Ramos (cell line): Measurements from ENCODE around the gene RNF112.

Experiments used
- in situ Hi-C: fragments of 300-500 bp; cut with MboI; formaldehyde crosslinking; loops from one replicate; pipeline ENCODE4 v1.14.3; 2022; ENCODE audit warnings: low sequenced_read_pairs; ENCODE audit not compliant: unreplicated experiment

The RNF112 gene

DNA sequence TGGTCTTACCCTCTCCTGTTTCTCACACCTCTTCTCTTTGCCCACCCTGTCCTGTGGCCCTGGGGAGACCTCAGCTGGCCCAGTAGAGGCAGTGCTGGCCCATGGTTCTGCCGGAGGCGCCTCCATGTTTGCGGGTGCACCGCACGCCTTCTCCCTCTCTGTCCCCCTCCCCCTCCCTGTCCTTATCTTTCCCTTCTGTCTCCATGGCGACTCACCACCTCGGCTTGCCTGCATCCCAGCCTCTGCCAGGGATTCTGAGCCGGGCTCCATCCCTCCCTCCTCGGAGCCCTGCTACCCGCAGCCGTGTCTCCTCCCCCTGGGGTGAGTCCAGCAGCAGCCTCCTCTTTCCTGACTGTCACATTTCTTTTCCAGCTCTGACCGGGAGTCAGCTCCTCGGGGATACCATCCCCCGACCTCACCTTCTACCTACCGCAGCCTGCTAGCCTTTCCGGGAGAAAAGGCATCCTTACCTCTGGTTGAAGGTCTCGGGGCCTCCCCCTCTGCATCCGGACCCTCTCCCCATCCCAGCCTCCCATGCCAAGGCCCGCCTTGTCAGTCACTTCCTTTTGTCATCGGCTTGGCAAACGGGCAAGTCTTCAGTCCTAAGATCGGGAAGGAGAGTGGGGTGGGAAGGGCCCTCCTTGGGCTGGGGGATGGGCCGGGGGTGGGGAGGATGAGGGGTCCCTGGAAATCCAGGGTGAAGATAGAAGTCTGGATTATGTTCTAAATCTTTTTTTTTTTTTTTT is at the start of gene RNF112:
RNF112 (plus strand) TSS at position 358 of the 746 bp plus-strand sequence; CDS start at position 535, 177 bp downstream.
- in situ Hi-C loops: no loop called here

GRCh38 chr17:19361326-19361725 is 49.7 kb upstream of the RNF112 start:
- in situ Hi-C loops: loop anchor here (10.0 kb wide), 2 partner anchors 93 to 403 kb away; no protein-coding TSS in a partner anchor

DNA sequence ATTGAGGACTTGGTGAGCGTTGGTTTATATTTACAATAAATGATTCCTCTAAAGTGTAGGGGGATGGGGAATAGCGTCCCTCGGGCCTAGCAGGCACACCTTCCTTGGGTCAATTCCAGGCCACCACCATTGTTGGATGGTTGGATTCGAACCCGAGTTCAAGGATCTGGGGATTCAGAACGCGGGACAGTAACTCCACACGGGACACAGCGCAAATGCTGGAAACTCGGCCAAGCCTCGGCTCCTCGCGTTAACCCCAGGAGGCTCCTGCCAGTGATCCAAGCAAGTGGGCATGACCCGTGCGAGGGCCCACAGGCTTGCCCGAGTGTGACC is 49.1 kb upstream of the RNF112 start:
- in situ Hi-C loops: loop anchor here (10.0 kb wide), 2 partner anchors 93 to 403 kb away; no protein-coding TSS in a partner anchor

GRCh38 chr17:19362277-19363113 is 48.5 kb upstream of the RNF112 start, which contains the start of gene B9D1:
TSS of gene B9D1 (minus strand) at chr17:19362723. CDS start at chr17:19362569, 154 bp downstream.
- in situ Hi-C loops: loop anchor here (10.0 kb wide), 2 partner anchors 92 to 402 kb away; no protein-coding TSS in a partner anchor

DNA sequence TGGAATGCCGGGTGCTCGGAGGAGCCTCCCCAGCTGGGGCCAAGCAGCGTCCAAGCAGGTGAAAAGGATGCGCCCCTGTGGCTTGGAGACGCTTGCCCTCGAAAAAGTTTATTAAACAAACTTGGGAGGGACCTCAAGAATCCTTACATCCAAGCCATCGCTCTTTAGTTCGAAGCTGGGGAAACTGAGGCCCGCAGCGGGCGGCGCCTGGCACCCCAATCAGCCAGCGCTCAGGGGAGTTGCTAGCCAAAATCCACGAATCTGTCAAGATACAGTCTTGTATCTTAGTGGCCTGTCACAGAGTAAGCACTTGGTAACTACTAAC is 48.0 kb upstream of the RNF112 start:
- in situ Hi-C loops: loop anchor here (10.0 kb wide), 2 partner anchors 92 to 402 kb away; no protein-coding TSS in a partner anchor

DNA sequence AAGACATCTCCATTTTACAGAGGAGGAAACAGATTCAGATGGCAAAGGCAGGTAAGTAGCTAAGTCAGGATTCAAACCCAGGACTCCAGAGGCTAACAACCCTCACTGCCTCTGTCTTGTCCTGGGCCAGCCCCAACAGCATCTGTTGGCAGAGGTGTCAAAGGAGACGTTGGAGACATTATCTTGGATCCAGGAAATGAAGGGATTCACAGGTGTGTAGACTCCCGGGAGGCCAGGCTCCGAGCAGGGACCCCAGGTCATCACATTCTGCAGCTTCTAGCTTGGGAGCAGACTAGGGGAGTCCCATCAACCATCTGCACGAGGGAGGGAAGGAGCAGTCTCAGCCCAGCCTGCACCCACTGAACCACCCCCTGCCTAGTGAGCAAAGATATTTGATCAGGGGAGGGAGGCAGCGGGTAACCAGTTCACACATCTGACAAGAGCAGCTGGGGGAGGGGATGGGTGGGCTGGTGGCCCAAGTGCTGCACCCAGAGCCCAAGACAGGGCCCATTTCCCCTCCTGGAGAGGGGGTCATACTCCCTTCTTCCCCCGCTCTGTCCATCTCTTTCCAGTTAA is 47.5 kb upstream of the RNF112 start:
- in situ Hi-C loops: loop anchor here (10.0 kb wide), 2 partner anchors 91 to 401 kb away; no protein-coding TSS in a partner anchor

DNA sequence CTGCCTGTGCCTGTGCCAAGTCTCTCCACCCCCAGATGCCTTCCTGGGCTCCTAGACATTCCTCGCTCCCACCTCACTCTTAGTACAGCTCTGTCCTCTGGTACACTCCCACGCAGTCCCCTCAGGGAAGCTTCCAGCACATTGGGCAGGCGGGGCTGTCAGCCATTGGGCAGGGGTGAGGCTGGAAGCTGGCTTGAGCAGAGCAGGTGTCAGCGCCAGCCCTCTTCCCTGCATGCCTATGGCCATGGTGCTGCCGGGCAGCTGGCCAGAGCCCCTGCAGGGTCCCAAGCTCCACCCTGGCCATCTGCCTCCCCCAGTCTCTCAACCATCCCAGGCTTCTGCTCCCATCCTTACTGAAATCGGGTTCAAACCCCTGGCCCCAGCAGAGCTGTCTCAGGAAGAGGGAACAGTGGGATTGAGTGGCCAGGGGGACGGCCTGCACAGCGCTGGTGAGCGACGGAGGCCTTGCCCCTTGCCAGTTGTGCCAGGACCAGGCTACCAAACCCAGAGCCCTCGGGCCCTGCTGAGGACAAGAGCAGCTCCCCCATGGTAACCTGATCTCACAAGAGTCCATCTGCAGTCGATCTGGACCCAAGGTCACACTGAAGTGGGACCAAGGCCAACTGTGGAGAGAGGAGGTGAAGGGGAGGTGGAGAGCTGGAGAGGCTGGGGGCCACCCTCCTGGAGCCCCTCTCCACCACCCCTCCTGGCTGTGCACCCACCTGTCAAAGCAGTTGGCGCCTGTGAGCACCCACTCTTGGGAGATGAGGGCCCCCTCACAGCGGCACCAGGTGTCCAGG is 46.1 kb upstream of the RNF112 start:
- in situ Hi-C loops: loop anchor here (10.0 kb wide), 2 partner anchors 90 to 400 kb away; no protein-coding TSS in a partner anchor

DNA sequence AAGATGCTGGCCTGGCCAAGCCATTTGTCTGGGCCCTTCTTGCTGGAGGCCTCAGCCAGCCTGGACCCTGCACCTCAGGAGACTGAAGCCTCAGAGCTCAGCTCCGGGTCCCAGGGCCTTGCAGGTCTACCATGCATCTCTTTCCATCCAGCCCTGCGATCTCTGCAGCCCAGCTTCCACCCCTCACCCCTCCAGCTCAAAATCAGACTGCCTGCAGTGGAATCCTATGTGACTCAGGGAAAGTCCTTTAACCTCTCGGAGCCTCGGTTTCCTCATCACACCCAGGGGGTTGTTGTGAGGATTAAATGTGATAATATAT is 45.6 kb upstream of the RNF112 start:
- in situ Hi-C loops: loop anchor here (10.0 kb wide), 2 partner anchors 89 to 399 kb away; no protein-coding TSS in a partner anchor

DNA sequence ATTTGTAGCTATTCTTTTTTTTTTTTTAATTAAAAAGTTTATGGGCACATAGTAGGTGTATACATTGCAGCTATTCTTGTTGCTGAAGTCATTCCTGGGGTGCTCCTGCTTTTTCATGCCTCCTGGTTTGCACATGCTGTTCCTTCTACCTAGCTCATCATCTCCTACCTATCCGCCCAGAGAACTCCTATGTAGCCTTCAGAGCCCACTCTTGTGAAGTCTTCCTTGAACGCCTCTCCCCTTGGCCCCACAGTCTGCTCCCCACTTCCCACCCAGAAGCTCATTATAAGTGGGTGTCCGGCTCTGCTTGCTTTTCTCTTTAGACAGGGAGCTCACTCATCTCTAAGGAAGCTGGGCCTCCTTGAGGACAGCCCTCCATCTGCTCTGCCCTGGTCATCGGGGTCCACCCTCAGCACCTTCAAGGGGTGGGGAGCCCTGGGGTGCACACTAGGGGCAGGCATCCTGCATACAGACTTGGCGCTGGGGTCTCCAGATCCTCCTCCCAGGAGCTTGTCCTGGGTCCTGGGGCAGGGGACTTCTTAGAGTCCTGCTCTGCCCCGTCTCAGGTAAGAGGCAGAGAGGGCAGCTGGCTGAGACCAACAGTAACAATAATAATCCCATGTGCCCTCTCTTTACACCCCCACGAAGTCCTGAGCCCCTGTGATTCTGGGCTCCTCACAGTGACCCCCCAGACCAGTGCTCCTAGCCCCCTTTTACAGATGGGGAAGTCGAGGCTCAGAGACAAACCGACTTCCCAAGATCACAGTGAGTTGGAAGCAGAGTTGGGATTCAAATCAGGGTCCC is 45.0 kb upstream of the RNF112 start:
- in situ Hi-C loops: loop anchor here (10.0 kb wide), 2 partner anchors 89 to 399 kb away; no protein-coding TSS in a partner anchor

DNA sequence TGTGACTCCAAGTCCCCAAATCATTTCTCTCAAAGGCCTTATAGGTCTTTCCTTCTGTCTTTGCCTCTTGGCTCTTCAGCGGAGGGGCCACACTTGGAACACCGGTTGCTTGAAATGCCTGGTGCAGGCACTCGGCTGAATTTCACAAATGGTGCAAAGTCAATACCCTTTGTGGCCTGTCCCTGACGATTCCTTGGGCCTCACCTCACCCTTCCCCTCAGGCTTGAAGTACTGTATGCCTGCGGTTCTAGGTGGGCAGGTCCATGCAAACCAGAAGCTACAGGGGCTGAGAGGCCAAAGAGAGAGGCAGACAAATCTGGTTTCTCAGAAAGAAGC is 44.4 kb upstream of the RNF112 start:
- in situ Hi-C loops: loop anchor here (10.0 kb wide), 2 partner anchors 88 to 398 kb away; no protein-coding TSS in a partner anchor

DNA sequence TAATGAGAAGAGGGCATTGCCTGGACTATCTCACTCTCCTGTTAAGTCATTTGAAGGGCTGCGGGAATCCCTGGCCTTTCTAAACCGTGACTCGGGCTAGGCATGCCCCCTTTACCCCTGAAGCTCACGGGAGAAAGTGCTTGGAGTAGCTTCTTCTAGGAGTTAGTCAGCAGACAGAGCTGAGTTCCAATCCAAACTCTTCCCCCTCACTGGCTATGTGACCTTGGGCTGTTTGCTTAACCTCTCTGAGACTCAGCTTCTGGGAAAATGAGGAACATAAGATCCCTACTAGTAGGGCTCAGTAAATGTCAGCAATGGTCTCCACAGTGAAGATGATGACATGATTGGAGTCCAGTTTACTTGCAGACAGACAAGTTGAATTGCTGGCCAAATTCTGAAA is 42.8 kb upstream of the RNF112 start:
- in situ Hi-C loops: loop anchor here (10.0 kb wide), 2 partner anchors 87 to 397 kb away; no protein-coding TSS in a partner anchor

DNA sequence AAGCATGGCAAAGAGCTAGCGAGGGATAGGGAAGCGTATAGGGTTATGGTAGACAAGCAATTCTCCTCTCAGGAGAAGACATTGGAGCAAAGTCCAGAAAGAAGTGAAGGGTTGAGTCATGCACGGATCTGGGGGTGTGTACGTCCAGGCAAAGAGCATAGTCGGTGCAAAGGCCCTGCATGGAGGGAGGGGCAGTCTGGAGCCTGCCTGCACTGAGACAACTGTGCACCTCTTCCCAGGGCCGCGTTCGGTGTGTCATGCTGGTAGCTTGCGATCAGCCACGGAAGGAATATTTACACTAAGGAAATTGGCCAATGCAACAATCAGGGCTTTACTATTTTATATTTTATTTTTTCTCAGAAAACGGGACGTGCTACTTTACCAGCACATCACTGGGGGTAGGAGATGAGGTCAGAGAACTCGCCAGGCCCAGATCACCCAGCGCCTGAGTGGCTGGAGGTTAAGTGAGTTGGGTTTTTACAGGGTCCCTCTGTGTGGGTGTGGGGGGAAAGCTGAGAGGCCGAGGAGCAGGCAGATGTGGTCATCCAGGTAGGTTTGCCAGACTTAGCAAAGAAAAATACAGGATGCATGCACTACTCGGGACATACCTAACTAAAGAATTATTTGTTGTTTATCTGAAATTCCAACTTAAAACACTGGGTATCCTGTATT is 41.8 kb upstream of the RNF112 start:
- in situ Hi-C loops: loop anchor here (10.0 kb wide), 2 partner anchors 86 to 396 kb away; no protein-coding TSS in a partner anchor

DNA sequence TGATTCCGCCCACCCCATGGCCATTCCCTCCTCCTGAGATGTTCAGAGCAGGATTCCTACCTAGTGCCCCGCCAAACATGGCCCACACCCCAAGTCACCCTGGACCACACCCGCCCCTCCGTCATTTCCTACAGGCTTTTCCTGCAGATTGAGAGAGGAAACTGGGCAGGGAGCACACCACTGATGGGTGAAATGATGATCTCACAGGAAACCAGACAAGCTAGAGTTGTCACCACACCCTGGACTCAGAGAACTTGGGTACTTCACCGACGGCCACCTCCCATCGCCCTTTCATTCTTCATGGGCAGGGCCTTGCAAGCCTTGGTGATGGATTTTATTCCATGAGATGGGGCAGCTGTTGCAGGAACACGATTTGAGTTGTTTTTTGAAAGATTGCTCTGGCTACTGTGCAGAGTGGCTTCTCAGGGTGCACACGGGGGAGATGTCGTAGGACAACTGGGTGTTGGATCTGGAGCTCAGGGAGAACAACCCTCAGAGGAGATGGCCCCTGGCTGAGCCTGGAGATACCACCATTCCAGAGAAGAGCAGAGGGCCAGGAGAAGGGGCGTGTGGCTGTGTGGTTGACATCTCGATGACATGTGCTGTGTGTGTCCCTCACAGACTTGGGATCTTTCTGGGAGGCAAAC is 41.1 kb upstream of the RNF112 start:
- in situ Hi-C loops: loop anchor here (10.0 kb wide), 2 partner anchors 85 to 395 kb away; no protein-coding TSS in a partner anchor

DNA sequence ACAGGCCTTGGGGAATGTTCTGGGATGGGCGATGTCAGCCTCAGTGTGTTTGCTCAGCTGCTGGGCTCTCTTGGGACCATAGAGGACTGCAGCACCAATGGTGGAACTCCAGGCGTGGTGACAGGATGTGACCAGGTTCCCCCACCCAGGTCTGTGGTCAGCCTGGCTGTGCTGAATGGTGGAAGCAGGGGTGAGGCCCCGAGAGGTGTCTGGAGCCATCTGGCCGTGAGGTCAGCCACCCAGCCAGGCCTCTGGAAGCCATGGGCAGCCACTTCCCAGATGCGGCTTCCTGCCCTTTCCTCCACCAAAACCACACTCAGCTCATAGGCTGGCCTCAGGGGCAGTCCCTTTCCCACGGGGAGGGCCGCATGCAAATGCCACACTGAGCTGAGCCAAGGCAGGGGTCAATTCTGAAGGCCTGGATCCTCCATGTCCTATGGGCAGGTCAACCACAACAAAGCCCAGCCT is 40.5 kb upstream of the RNF112 start:
- in situ Hi-C loops: no loop called here

DNA sequence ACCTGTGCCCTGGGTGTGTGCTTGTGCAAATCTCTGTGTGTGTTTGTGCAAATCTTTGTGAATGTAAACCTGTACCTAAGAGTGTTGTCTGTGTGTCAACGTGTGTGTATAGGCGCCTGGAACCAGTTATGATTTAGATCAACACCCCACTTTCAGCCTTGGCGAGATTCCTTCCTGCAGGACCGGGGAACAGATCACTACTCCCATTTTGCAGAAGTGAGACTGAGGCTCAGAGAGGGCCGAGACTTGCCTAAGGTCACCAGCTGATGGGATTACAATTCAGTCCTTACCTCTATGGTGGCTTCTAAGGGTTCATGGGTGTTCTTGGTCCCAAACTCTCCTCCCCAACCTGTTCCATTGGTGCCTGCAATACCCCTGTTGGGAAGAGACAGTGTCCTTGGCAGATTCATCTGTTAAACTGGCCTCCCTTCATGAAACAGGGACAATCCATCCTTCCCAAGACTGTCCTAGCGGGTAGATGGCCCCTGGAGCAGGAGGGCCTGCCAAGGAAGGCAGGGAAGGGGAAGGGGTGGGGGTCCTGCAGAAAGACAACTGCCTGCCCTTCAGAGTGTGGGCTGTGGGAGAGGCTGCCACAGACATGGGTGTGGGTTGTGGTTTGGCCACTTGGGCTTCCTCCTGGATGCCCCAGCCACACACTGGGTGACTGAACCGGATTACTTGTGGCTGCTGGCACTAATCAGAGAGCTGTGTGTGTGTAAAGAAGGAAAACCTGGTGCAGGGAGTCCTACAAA is 39.6 kb upstream of the RNF112 start:
- in situ Hi-C loops: no loop called here

- in situ Hi-C loops: no loop called here
These were observed 39.0 kb upstream of the RNF112 start for GRCh38 chr17:19372011-19372370.

DNA sequence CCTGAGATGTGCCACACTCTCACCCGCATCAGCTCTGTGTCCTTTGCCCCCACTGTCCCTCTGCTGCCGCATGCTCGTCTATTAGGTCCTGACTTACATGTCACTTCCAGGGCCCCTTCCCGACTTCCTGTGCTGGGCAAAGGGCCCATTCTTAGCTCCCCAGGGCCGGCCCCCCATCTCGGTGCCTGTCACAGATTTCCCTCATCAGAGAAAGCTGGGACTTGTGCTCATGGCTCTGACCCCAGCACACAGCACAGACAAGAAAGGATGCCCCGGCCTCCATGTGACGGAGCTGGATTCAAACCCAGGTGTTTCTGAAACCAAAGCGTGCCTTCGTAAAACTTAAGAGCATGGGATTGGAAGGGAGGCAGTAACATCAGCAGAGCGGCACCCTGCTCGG is 38.6 kb upstream of the RNF112 start:
- in situ Hi-C loops: no loop called here
